ENCODE results near the gene NOXO1. TPM values are rescaled to one million over a fixed set of nuclear protein-coding genes. Genes with fewer than 3 reads are reported as not detected.
A peak's percentile ranks its signal among the peaks of the same experiment; 100 is the strongest.

The NOXO1 gene
- total RNA-seq, 2 experiments from 2014 or later, result 0.56 to 0.99 TPM

GRCh38 chr16:1992704-1993317 is 11.5 kb upstream of the NOXO1 start:
- Histone ChIP-seq H3K27me3 (ENCODE audit: control insufficient read depth in 1 of 2, insufficient read depth in 2 of 2, low read length in 2 of 2) (peaks cover 13 to 15% of the 10 kb centered on the region in 2 experiments), H3K4me1 (ENCODE audit: insufficient read depth, low read length) (peaks cover 26% of the 10 kb centered on the region), H3K9me3 (ENCODE audit: control insufficient read depth in 1 of 2, insufficient read depth in 1 of 2, low read length in 2 of 2) (peaks cover 0 to 18% of the 10 kb centered on the region in 2 experiments), H3K36me3 (ENCODE audit: insufficient read depth, low read length) (peaks cover 5% of the 10 kb centered on the region), H3K27ac (ENCODE audit: low read depth in 1 of 2, low read length in 2 of 2) (peak overlapping the region in 1 of 2 donors; percentile 21), H3K4me3 (ENCODE audit: low read length) (no peak overlapping the region)
- Mint-ChIP-seq H3K27ac (peak overlapping the region; percentile 78), H3K9me3 (no peaks in the 10 kb centered on the region), H3K4me3 (no peak overlapping the region), H3K4me1 (ENCODE audit: low read depth) (peaks cover 26% of the 10 kb centered on the region), H3K36me3 (ENCODE audit: low read depth) (peaks cover 5% of the 10 kb centered on the region), H3K27me3 (peaks cover 19% of the 10 kb centered on the region)
- DNase-seq, result no peak
- no peak for ATAC-seq (ENCODE audit: poor library complexity)
- CTCF ChIA-PET, result interaction anchor here (1.0 to 3.2 kb wide), 3 partner anchors 11 to 148 kb away, joined by 6 to 17 read pairs (median 6); no protein-coding TSS in a partner anchor
- POLR2A ChIA-PET, result interaction anchor here (1.0 to 5.1 kb wide), 6 partner anchors 9 to 162 kb away, joined by 3 to 55 read pairs (median 13); partner anchors contain the start of genes GFER, NOXO1, RPS2 and TBL3
- intact Hi-C loops (cut with DNase I, micrococcal nuclease), result loop anchor here in 1 of 2 experiments (1.0 to 5.0 kb wide), 3 partner anchors 16 to 51 kb away; partner anchors contain the start of genes MSRB1 and ZNF598
- TF ChIP-seq CTCF (IDR thresholded peaks at IDR 0.05), result no peak

DNA sequence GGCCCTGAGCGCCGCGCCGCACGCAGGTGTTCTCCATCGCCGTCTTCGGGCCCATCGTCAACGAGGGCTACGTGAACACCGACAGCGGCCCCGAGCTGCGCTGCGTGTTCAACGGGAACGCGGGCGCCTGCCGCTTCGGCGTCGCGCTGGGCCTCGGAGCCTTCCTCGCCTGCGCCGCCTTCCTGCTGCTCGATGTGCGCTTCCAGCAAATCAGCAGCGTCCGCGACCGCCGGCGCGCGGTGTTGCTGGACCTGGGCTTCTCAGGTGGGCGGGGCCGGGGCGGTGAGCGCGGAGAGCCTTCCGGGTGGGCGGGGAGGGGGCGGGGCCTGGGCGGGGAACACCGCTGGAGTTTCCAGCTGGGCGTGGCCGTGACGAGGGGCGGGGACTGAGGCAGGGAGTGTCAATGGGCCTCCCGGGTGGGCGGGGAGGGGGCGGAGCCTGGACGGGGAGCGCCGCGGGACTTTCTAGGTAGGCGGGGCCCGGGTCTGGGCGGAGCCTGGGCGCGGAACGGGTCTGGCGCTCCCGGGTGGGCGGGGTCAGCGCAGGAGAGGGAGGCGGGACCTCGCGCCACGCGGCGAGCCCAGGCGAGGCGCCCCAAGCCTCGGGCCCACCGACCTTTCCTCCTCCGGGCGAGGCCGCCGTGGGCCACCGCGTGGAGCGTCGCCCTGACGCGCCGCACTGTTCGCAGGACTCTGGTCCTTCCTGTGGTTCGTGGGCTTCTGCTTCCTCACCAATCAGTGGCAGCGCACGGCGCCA is 10.9 kb upstream of the NOXO1 start:
- peak; percentile 86 for ATAC-seq (ENCODE audit: poor library complexity)
- Mint-ChIP-seq H3K27ac (peak overlapping the region; percentile 79), H3K36me3 (ENCODE audit: low read depth) (peaks cover under 1% of the 10 kb centered on the region), H3K4me3 (peak overlapping the region; percentile 65), H3K4me1 (ENCODE audit: low read depth) (peaks cover 26% of the 10 kb centered on the region), H3K27me3 (peaks cover 20% of the 10 kb centered on the region), H3K9me3 (no peaks in the 10 kb centered on the region)
- Histone ChIP-seq H3K27ac (ENCODE audit: low read depth in 1 of 2, low read length in 2 of 2) (peak overlapping the region in 1 of 2 donors; percentile 56), H3K4me1 (ENCODE audit: insufficient read depth, low read length) (peaks cover 26% of the 10 kb centered on the region), H3K9me3 (ENCODE audit: control insufficient read depth in 1 of 2, insufficient read depth in 1 of 2, low read length in 2 of 2) (peaks cover 0 to 18% of the 10 kb centered on the region in 2 experiments), H3K36me3 (ENCODE audit: insufficient read depth, low read length) (peaks cover 3% of the 10 kb centered on the region), H3K27me3 (ENCODE audit: control insufficient read depth in 1 of 2, insufficient read depth in 2 of 2, low read length in 2 of 2) (peaks cover 13 to 15% of the 10 kb centered on the region in 2 experiments), H3K4me3 (ENCODE audit: low read length) (peak overlapping the region; percentile 55)
- ChIA-PET POLR2A (interaction anchor here (0.7 to 5.1 kb wide), 9 partner anchors 8 to 529 kb away, joined by 3 to 55 read pairs (median 5); partner anchors contain the start of genes AMDHD2, GFER, NOXO1 and NTHL1), CTCF (interaction anchor here (0.8 to 3.2 kb wide), 4 partner anchors 12 to 148 kb away, joined by 4 to 17 read pairs (median 6); no protein-coding TSS in a partner anchor)
- TF ChIP-seq CTCF (IDR thresholded peaks at IDR 0.05), result no peak
- DNase-seq, result peak; percentile 95 to 100 (median 98)
- intact Hi-C loops (cut with DNase I, micrococcal nuclease), result loop anchor here in 1 of 2 experiments (1.0 to 5.0 kb wide), 3 partner anchors 17 to 50 kb away; partner anchors contain the start of genes MSRB1 and ZNF598

DNA sequence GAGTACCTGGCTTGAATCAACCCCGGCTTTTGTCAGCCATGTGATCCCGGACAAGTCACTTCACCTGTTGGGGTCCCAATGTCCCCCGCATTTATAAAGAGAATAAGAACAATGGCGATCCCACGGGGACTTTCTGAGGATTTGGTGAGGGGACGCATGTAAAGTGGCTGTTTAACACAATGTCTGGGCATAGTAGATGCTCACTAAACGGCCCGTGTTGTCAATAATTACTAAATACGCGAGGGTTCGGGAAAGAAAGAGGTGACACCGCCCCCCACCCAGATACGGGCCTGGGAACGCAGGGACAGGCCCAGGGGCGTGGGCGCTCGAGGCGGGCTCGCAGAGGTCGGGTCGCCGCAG is 10.3 kb upstream of the NOXO1 start:
- H3K36me3 ChIP-seq (ENCODE audit: insufficient read depth, low read length), result no peaks in the 10 kb centered on the region
- H3K27me3 ChIP-seq (ENCODE audit: control insufficient read depth in 1 of 2, insufficient read depth in 2 of 2, low read length in 2 of 2), result peaks cover 13 to 15% of the 10 kb centered on the region in 2 experiments
- CTCF ChIA-PET, result interaction anchor here (0.8 to 3.2 kb wide), 3 partner anchors 12 to 149 kb away, joined by 4 to 17 read pairs (median 6); no protein-coding TSS in a partner anchor
- H3K27ac ChIP-seq (ENCODE audit: low read depth in 1 of 2, low read length in 2 of 2), result peak overlapping the region in 1 of 2 donors; percentile 56
- Mint-ChIP-seq H3K4me3 (peak overlapping the region; percentile 80), H3K4me1 (ENCODE audit: low read depth) (peaks cover 26% of the 10 kb centered on the region), H3K36me3 (ENCODE audit: low read depth) (peaks cover 5% of the 10 kb centered on the region), H3K27me3 (peaks cover 24% of the 10 kb centered on the region), H3K27ac (peak overlapping the region; percentile 79), H3K9me3 (no peaks in the 10 kb centered on the region)
- intact Hi-C loops (cut with DNase I, micrococcal nuclease), result loop anchor here in 1 of 2 experiments (5.0 kb wide), 1 partner anchor 49 kb away; the partner anchor contains the start of gene MSRB1
- peak overlapping the region; percentile 55 for H3K4me3 ChIP-seq (ENCODE audit: low read length)
- H3K4me1 ChIP-seq (ENCODE audit: insufficient read depth, low read length), result peaks cover 26% of the 10 kb centered on the region
- ATAC-seq (ENCODE audit: poor library complexity) (no peak), DNase-seq (no peak)
- peaks cover 0 to 18% of the 10 kb centered on the region in 2 experiments for H3K9me3 ChIP-seq (ENCODE audit: control insufficient read depth in 1 of 2, insufficient read depth in 1 of 2, low read length in 2 of 2)
- POLR2A ChIA-PET, result interaction anchor here (0.7 to 5.1 kb wide), 8 partner anchors 8 to 529 kb away, joined by 3 to 55 read pairs (median 4); partner anchors contain the start of genes AMDHD2, GFER, NTHL1 and RPS2
- no peak for TF ChIP-seq CTCF (IDR thresholded peaks at IDR 0.05)

Measured in CD4-positive, alpha-beta T cell (primary cell).